KMS-11 (cell line): ENCODE data around the gene USP21.

ENCODE experiments used
- H2AFZ ChIP-seq: fragments of 200-600 bp; sonication (generic); 2 replicates; pipeline ENCODE4 v1.6.1; 2016; ENCODE audit warnings: antibody characterized with exemption, mixed run types, low read depth
- H3K27ac ChIP-seq: fragments of 200-600 bp; sonication (generic); 2 replicates; pipeline ENCODE4 v1.6.1; 2016; ENCODE audit warnings: mild to moderate bottlenecking, mixed run types
- H3K27me3 ChIP-seq: fragments of 200-600 bp; sonication (generic); 2 replicates; pipeline ENCODE4 v1.6.1; 2017; ENCODE audit warnings: mild to moderate bottlenecking, low read depth, mixed run types, moderate library complexity; ENCODE audit not compliant: insufficient read depth
- H3K36me3 ChIP-seq: fragments of 200-600 bp; sonication (generic); 2 replicates; pipeline ENCODE4 v1.6.1; 2017; ENCODE audit warnings: mild to moderate bottlenecking, mixed run types; ENCODE audit not compliant: insufficient read depth
- H3K4me1 ChIP-seq: fragments of 200-600 bp; sonication (generic); 2 replicates; pipeline ENCODE4 v1.6.1; 2016; ENCODE audit warnings: mild to moderate bottlenecking, low read depth, mixed run types; ENCODE audit not compliant: poor library complexity, severe bottlenecking
- H3K4me2 ChIP-seq: fragments of 200-600 bp; sonication (generic); 2 replicates; pipeline ENCODE4 v1.7.0; 2016; ENCODE audit warnings: mild to moderate bottlenecking, mixed run types
- H3K4me3 ChIP-seq: fragments of 200-600 bp; sonication (generic); IDR thresholded peaks from 2 replicates; pipeline ENCODE4 v1.6.1; 2017; ENCODE audit warnings: low read depth, low read length, mixed read lengths; ENCODE audit not compliant: insufficient read depth
- H3K79me2 ChIP-seq: fragments of 200-600 bp; sonication (generic); 2 replicates; pipeline ENCODE4 v1.6.1; 2016; ENCODE audit warnings: low read depth, mixed run types; ENCODE audit not compliant: insufficient read depth
- H3K9ac ChIP-seq: fragments of 200-600 bp; sonication (generic); 2 replicates; pipeline ENCODE4 v1.6.1; 2016; ENCODE audit warnings: mild to moderate bottlenecking, mixed run types
- H4K20me1 ChIP-seq: fragments of 200-600 bp; sonication (generic); 2 replicates; pipeline ENCODE4 v1.6.1; 2016; ENCODE audit warnings: mild to moderate bottlenecking, mixed run types; ENCODE audit not compliant: insufficient read depth
- CTCF ChIP-seq: fragments of 200-600 bp; sonication (generic); conservative IDR thresholded peaks from 2 replicates; pipeline ENCODE4 v1.6.1; 2017; ENCODE audit warnings: low read depth, mild to moderate bottlenecking, antibody characterized with exemption, low read length, moderate library complexity, mixed read lengths

USP21 gene

GRCh38 chr1:161153682-161154337 lies 5.5 kb upstream of the USP21 start, which contains the start of gene UFC1:
Gene UFC1, plus strand, starts transcription at chr1:161153978. Its CDS starts 20 bp downstream, at chr1:161153998.
- no peaks in the 10 kb centered on the region for H3K36me3 ChIP-seq
- peaks cover 19% of the 10 kb centered on the region; the same call in 1 of the 2 replicates for H3K79me2 ChIP-seq
- H3K9ac ChIP-seq = peak within 1 kb of the TSS; percentile 89
- peak within 1 kb of the TSS; percentile 99 for H3K4me3 ChIP-seq
- no peaks in the 10 kb centered on the region for H4K20me1 ChIP-seq
- peaks cover 30% of the 10 kb centered on the region for H3K4me1 ChIP-seq
- H3K27me3 ChIP-seq = no peaks in the 10 kb centered on the region
- peak within 1 kb of the TSS; percentile 52 for H3K4me2 ChIP-seq
- no peak for TF ChIP-seq CTCF
- H2AFZ ChIP-seq = peak within 1 kb of the TSS; percentile 78
- peak within 1 kb of the TSS; percentile 88 for H3K27ac ChIP-seq

- Histone ChIP-seq H3K36me3 (no peaks in the 10 kb centered on the region), H3K27me3 (no peaks in the 10 kb centered on the region), H3K4me3 (no peak overlapping the region), H4K20me1 (no peaks in the 10 kb centered on the region), H3K27ac (peak overlapping the region; percentile 46; the same call in 1 of the 2 replicates), H3K79me2 (peaks cover 29% of the 10 kb centered on the region), H3K9ac (no peak overlapping the region), H3K4me1 (peaks cover 40% of the 10 kb centered on the region), H2AFZ (no peak overlapping the region), H3K4me2 (peak overlapping the region; percentile 98; the same call in 1 of the 2 replicates)
- TF ChIP-seq CTCF = no peak
These were observed 1.4 kb upstream of the USP21 start for GRCh38 chr1:161157867-161158266.

GRCh38 chr1:161158316-161159010 lies 837 bp upstream of the USP21 start:
- Histone ChIP-seq H3K4me1 (peaks cover 37% of the 10 kb centered on the region), H3K4me3 (peak overlapping the region; percentile 99), H3K4me2 (peak overlapping the region; percentile 98), H3K27me3 (no peaks in the 10 kb centered on the region), H2AFZ (peak overlapping the region; percentile 62), H3K36me3 (no peaks in the 10 kb centered on the region), H3K79me2 (peaks cover 29% of the 10 kb centered on the region), H3K9ac (peak overlapping the region; percentile 89; the same call in 1 of the 2 replicates), H4K20me1 (no peaks in the 10 kb centered on the region), H3K27ac (peak overlapping the region; percentile 46)
- TF ChIP-seq CTCF = no peak

- Histone ChIP-seq H3K9ac (peak overlapping the region; percentile 89), H3K79me2 (peaks cover 21% of the 10 kb centered on the region), H3K4me2 (peak overlapping the region; percentile 98), H3K27ac (peak overlapping the region; percentile 46), H3K27me3 (no peaks in the 10 kb centered on the region), H2AFZ (peak overlapping the region; percentile 62), H4K20me1 (no peaks in the 10 kb centered on the region), H3K4me3 (peak overlapping the region; percentile 99), H3K36me3 (no peaks in the 10 kb centered on the region), H3K4me1 (peaks cover 38% of the 10 kb centered on the region)
- TF ChIP-seq CTCF = no peak; the same call in 1 of the 2 replicates
These were observed 578 bp downstream of the USP21 start for GRCh38 chr1:161159913-161160243.
